ENCODE data around the gene POTEE. TPM values are rescaled to one million over a fixed set of nuclear protein-coding genes. Genes with fewer than 3 reads are reported as not detected.
"Not testable (repeated sequence)": the region's sequence is repeated elsewhere in the genome, so short reads cannot be mapped to it uniquely, and the experiment has no call there.

POTEE gene
- total RNA-seq, 1 experiment from 2014 or later, result 0.28 TPM

DNA sequence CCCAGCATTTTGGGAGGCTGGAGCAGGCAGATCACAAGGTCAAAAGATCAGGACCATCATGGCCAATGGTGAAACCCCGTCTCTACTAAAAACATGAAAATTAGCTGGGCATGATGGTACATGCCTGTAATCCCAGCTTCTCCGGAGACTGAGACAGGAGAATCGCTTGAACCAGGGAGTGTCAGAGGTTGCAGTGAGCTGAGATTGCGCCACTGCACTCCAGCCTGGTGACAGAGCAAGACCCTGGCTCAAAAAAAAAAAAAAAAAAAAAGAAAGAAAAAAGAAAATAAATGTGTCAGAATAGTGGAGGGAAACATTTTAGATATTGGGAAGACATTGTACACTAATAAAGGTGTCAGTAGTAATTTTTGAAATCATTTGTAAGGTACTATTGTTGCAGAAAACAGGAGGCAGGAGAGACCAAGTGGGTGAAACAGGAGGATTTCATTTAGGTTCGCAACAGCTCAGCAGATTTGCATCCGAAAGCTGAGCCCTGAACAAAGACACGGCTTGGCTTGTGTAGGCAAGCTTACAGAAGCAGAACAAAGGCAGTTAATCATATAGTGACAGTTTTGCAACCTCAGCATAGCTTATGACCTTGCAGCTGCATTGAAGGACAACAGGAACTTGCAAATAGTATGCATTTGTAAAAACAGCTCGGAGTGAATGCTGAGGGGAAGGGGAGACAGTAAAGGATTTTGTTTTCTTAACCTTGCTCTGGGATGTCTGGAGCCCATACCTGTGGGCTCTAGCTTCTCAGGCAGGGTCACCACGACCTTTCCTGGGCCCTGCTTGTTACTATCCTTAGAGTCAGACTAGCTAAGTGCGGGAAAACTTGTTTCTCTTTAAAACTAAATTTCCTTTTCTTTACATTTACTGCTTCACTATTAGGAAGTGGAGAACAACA, 26.5 kb downstream of the POTEE start:
- not testable (repeated sequence) for DNase-seq; H3K27me3 ChIP-seq (ENCODE audit: control insufficient read depth, insufficient read depth, low read length); H3K4me3 ChIP-seq (ENCODE audit: insufficient read depth, low read depth, low read length); H3K36me3 ChIP-seq (replicated peaks; ENCODE audit: control insufficient read depth, insufficient read depth, low read length)

Other genes starting within 250 kb of the POTEE start
- 57.6 and 73.6 TPM in 2 replicates for gene FAM168B, start 116.1 kb upstream of the POTEE start, total RNA-seq (2014; rRNA removed; shearing (Covaris generic))
- gene PLEKHB2, start 104.2 kb upstream of the POTEE start, total RNA-seq (2014; rRNA removed; shearing (Covaris generic)), result 82.4 and 89.1 TPM in 2 replicates
- 0.10 TPM in 1 of 2 replicates, not detected in the other for gene RAB6D, start 154.6 kb downstream of the POTEE start, total RNA-seq (2014; rRNA removed; shearing (Covaris generic))